WI38 (cell line): ENCODE data around the gene ZNF699.
"Not testable (repeated sequence)": the region's sequence is repeated elsewhere in the genome, so short reads cannot be mapped to it uniquely, and the experiment has no call there.

ENCODE experiments used
- H3K4me3 ChIP-seq: 2 replicates; pipeline ENCODE4 v1.5.1; 2011; ENCODE audit warnings: low read depth, mild to moderate bottlenecking, control low read depth, low read length
- CTCF ChIP-seq: IDR thresholded peaks from 2 replicates; pipeline ENCODE4 v1.5.1; 2012; ENCODE audit warnings: low read depth, mild to moderate bottlenecking, control low read depth, low read length

The ZNF699 gene

GRCh38 chr19:9313756-9314155 is 4.1 kb upstream of the ZNF699 start:
- TF ChIP-seq CTCF: no peak
- no peak overlapping the region for H3K4me3 ChIP-seq

- H3K4me3 ChIP-seq: peak overlapping the region; percentile 95
Observed at GRCh38 chr19:9309974-9310446, 372 bp upstream of the ZNF699 start.

GRCh38 chr19:9308091-9308770 is 1.4 kb downstream of the ZNF699 start:
- peak overlapping the region; percentile 95 for H3K4me3 ChIP-seq
- TF ChIP-seq CTCF: no peak

More at GRCh38 chr19:9309974-9310446, 372 bp upstream of the ZNF699 start:
- TF ChIP-seq CTCF: no peak

GRCh38 chr19:9306443-9306842 is 3.2 kb downstream of the ZNF699 start:
- no peak overlapping the region for H3K4me3 ChIP-seq
- no peak for TF ChIP-seq CTCF

DNA sequence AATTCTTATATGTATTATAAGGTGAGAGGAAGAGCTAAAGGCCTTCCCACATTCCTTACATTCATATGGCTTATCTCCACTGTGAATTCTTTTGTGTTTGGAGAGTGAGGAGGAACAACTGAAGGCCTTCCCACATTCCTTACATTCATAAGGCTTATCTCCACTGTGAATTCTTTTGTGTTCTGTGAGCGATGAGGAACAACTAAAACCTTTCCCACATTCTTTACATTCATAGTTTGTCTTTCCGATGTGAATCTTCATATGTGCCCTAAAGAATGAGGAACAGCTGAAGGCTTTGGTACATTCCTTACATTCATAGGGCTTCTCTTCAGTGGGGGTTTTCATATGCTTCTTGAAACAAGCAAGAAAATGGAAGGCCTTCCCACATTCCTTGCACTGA is 13.3 kb downstream of the ZNF699 start:
- TF ChIP-seq CTCF: no peak
- H3K4me3 ChIP-seq: no peak overlapping the region

GRCh38 chr19:9295411-9295849 is 14.2 kb downstream of the ZNF699 start:
- TF ChIP-seq CTCF: no peak
- no peak overlapping the region for H3K4me3 ChIP-seq

GRCh38 chr19:9289231-9289884 is 20.3 kb downstream of the ZNF699 start:
- TF ChIP-seq CTCF: no peak
- H3K4me3 ChIP-seq: no peak overlapping the region

DNA sequence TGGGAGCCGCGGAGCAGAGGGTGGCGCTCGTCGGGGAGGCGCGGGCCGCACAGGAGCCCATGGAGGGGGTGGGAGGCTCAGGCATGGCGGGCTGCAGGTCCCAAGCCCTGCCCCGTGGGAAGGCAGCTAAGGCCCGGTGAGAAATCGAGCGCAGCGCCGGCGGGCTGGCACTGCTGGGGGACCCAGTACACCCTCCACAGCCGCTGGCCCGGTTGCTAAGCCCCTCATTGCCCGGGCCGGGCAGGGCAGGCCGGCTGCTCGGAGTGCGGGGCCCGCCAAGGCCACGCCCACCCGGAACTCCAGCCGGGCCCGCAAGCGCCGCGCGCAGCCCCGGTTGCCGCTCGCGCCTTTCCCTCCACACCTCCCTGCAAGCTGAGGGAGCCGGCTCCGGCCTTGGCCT is 26.2 kb downstream of the ZNF699 start:
- not testable (repeated sequence) for H3K4me3 ChIP-seq
